SK-N-SH (cell line): ENCODE data around the gene COL5A1. TPM values are rescaled to one million over a fixed set of nuclear protein-coding genes. Genes with fewer than 3 reads are reported as not detected.

Source experiments
- CTCF ChIA-PET: fragments of 300-600, 350-600 bp; formaldehyde crosslinking; extraction: SDS; loops from one replicate; lab custom pipeline; 2021; lab: Yijun Ruan, JAX
- POLR2A ChIA-PET: fragments of 350-600 bp; sonication (Branson Sonifier 250); formaldehyde crosslinking; extraction: SDS; loops from one replicate; lab custom pipeline; 2020; ENCODE audit warnings: antibody characterized with exemption, inconsistent platforms; lab: Yijun Ruan, JAX
- DNase-seq: peaks from one replicate; pipeline ENCODE4 v3.0.0; 2012
- H2AFZ ChIP-seq: fragments of 200-600 bp; sonication (generic); 2 replicates; pipeline ENCODE4 v1.8.1; 2016; ENCODE audit warnings: antibody characterized with exemption, mild to moderate bottlenecking, low read depth
- H3F3A ChIP-seq: fragments of 200-600 bp; sonication (generic); replicated peaks from 2 replicates; pipeline ENCODE3; 2016; ENCODE audit warnings: antibody characterized with exemption, mild to moderate bottlenecking; ENCODE audit not compliant: insufficient read depth
- H3K27ac ChIP-seq, 2 experiments: fragments of 200-500 bp in 1 of 2; fragments of 200-600 bp in 1 of 2; sonication (Bioruptor generic) in 1 of 2; sonication (generic), shearing (Covaris generic) in 1 of 2; 2 replicates each; pipeline versions ENCODE4 v1.5.1 to v1.6.1; 2014 to 2016; ENCODE audit warnings: low read depth in 2 of 2, inconsistent platforms in 1 of 2, low read length in 1 of 2, mild to moderate bottlenecking in 1 of 2, mixed read lengths in 1 of 2
- H3K27me3 ChIP-seq: fragments of 200-600 bp; sonication (generic), shearing (Covaris generic); 2 replicates; pipeline ENCODE4 v1.6.1; 2016; ENCODE audit warnings: mixed run types; ENCODE audit not compliant: insufficient read depth
- H3K36me3 ChIP-seq, 2 experiments: fragments of 200-500 bp in 1 of 2; fragments of 200-600 bp in 1 of 2; sonication (Bioruptor generic) in 1 of 2; sonication (generic) in 1 of 2; replicated peaks in 1 of 2; 2 replicates each; pipeline versions ENCODE3 to v1.5.1; 2014 to 2016; ENCODE audit warnings: low read length in 1 of 2, mild to moderate bottlenecking in 1 of 2; ENCODE audit not compliant: insufficient read depth in 2 of 2, control insufficient read depth in 1 of 2
- H3K4me1 ChIP-seq, 2 experiments: fragments of 200-500 bp in 1 of 2; fragments of 200-600 bp in 1 of 2; sonication (Bioruptor generic) in 1 of 2; sonication (generic), shearing (Covaris generic) in 1 of 2; 2 replicates each; pipeline versions ENCODE4 v1.5.1 to v1.6.1; 2014 to 2016; ENCODE audit warnings: low read depth in 1 of 2, low read length in 1 of 2, mixed run types in 1 of 2; ENCODE audit not compliant: insufficient read depth in 2 of 2, control insufficient read depth in 1 of 2
- H3K4me2 ChIP-seq: fragments of 200-600 bp; sonication (generic), shearing (Covaris generic); 2 replicates; pipeline ENCODE4 v1.6.1; 2017; ENCODE audit warnings: mixed run types
- H3K4me3 ChIP-seq, 2 experiments: fragments of 200-500 bp in 1 of 2; fragments of 200-600 bp in 1 of 2; sonication (Bioruptor generic) in 1 of 2; sonication (generic), shearing (Covaris generic) in 1 of 2; 2 replicates each; pipeline versions ENCODE4 v1.5.1 to v1.8.1; 2014 to 2016; ENCODE audit warnings: low read depth in 2 of 2, inconsistent platforms in 1 of 2, low read length in 1 of 2, mild to moderate bottlenecking in 1 of 2, mixed read lengths in 1 of 2, moderate library complexity in 1 of 2
- H3K79me2 ChIP-seq: fragments of 200-600 bp; sonication (generic); 2 replicates; pipeline ENCODE4 v1.8.1; 2017; ENCODE audit warnings: mild to moderate bottlenecking; ENCODE audit not compliant: insufficient read depth
- H3K9ac ChIP-seq: fragments of 200-600 bp; sonication (generic); 2 replicates; pipeline ENCODE4 v1.6.1; 2017; ENCODE audit warnings: mixed run types
- H3K9me2 ChIP-seq: fragments of 200-600 bp; sonication (generic); 2 replicates; pipeline ENCODE4 v1.6.1; 2017; ENCODE audit warnings: mixed run types
- H3K9me3 ChIP-seq: fragments of 200-600 bp; sonication (generic); 2 replicates; pipeline ENCODE4 v1.6.1; 2017; ENCODE audit warnings: mixed run types, mild to moderate bottlenecking, moderate library complexity
- H4K20me1 ChIP-seq: fragments of 200-600 bp; sonication (generic); 2 replicates; pipeline ENCODE4 v1.6.1; 2017; ENCODE audit warnings: mild to moderate bottlenecking, mixed run types; ENCODE audit not compliant: insufficient read depth
- FOSL2 ChIP-seq: IDR thresholded peaks from 2 replicates; pipeline ENCODE4 v1.4.0; 2012; ENCODE audit warnings: low read depth, mild to moderate bottlenecking, moderate library complexity, borderline replicate concordance
- GATA2 ChIP-seq: sonication (generic); formaldehyde crosslinking; IDR thresholded peaks from 2 replicates; pipeline ENCODE4 v1.5.0; 2020; ENCODE audit warnings: mild to moderate bottlenecking, missing genetic modification reagents
- JUND ChIP-seq: IDR thresholded peaks from 2 replicates; pipeline ENCODE4 v1.4.0; 2012
- MEF2A ChIP-seq: IDR thresholded peaks from 2 replicates; pipeline ENCODE4 v1.4.0; 2012; ENCODE audit warnings: low read depth, borderline replicate concordance
- MXI1 ChIP-seq: IDR thresholded peaks from 2 replicates; pipeline ENCODE4 v1.6.1; 2012; ENCODE audit warnings: mild to moderate bottlenecking, low read depth, low read length, improper control_type of control experiment
- NRF1 ChIP-seq: IDR thresholded peaks from 2 replicates; pipeline ENCODE4 v1.6.1; 2012; ENCODE audit warnings: low read depth, mild to moderate bottlenecking, low read length
- PBX3 ChIP-seq: IDR thresholded peaks from 2 replicates; pipeline ENCODE4; 2012
- POLR2AphosphoS5 ChIP-seq: IDR thresholded peaks from 2 replicates; pipeline ENCODE4 v1.6.1; 2012; ENCODE audit warnings: low read depth, low read length
- RCOR1 ChIP-seq: fragments of 150-350 bp; IDR thresholded peaks from 2 replicates; pipeline ENCODE4 v1.6.1; 2017; ENCODE audit warnings: antibody characterized with exemption, low read length
- REST ChIP-seq: IDR thresholded peaks from 2 replicates; pipeline ENCODE4 v1.6.1; 2012; ENCODE audit warnings: mild to moderate bottlenecking, low read depth, low read length, moderate library complexity
- RFX5 ChIP-seq: IDR thresholded peaks from 2 replicates; pipeline ENCODE4 v1.6.1; 2012; ENCODE audit warnings: mild to moderate bottlenecking, improper control_type of control experiment, low read length
- RXRA ChIP-seq: IDR thresholded peaks from 2 replicates; pipeline ENCODE4 v1.4.0; 2012; ENCODE audit warnings: low read depth, mild to moderate bottlenecking, borderline replicate concordance
- SIN3A ChIP-seq: IDR thresholded peaks from 2 replicates; pipeline ENCODE4 v1.6.1; 2012; ENCODE audit warnings: low read depth, mild to moderate bottlenecking, low read length, moderate library complexity, borderline replicate concordance
- SMC3 ChIP-seq: IDR thresholded peaks from 2 replicates; pipeline ENCODE4 v1.6.1; 2012; ENCODE audit warnings: low read depth, low read length, improper control_type of control experiment
- TAF1 ChIP-seq: IDR thresholded peaks from 2 replicates; pipeline ENCODE4 v1.6.1; 2012; ENCODE audit warnings: low read depth, mild to moderate bottlenecking, low read length, moderate library complexity, borderline replicate concordance
- TCF12 ChIP-seq: IDR thresholded peaks from 2 replicates; pipeline ENCODE4 v1.4.0; 2012
- TEAD4 ChIP-seq: IDR thresholded peaks from 2 replicates; pipeline ENCODE4 v1.4.0; 2012; ENCODE audit warnings: mild to moderate bottlenecking, borderline replicate concordance; ENCODE audit not compliant: insufficient read depth
- YY1 ChIP-seq: IDR thresholded peaks from 2 replicates; pipeline ENCODE4 v1.4.0; 2012; ENCODE audit warnings: low read depth, mild to moderate bottlenecking
- WGBS: methylation state at CpG from one replicate; pipeline ENCODE4 v1.1.6; 2017; ENCODE audit warnings: low lambda C conversion rate; 5-methylcytosine and 5-hydroxymethylcytosine counted together
- polyA plus RNA-seq, 3 experiments: library from polyadenylated mRNA; depleted of rRNA; stranded (reverse); fragments of >200 nt; gene quantifications; 2 replicates each; pipeline ENCODE4 v1.2.3, GENCODE V29; 2012
- TF ChIP-seq, protein P1 (sequence below): IDR thresholded peaks from 2 replicates; pipeline ENCODE4 v1.4.0; 2012; ENCODE audit warnings: low read depth, borderline replicate concordance

The COL5A1 gene
- polyA plus RNA-seq, 1 of the 3 experiments (the other 2 are of a cell fraction): 73.8 TPM

- 98% methylated on average over 15 of the region's 21 CpGs for WGBS
- Histone ChIP-seq H3K9me3 (no peaks in the 10 kb centered on the region), H3K9me2 (no peaks in the 10 kb centered on the region), H3K4me1 (no peaks in the 10 kb centered on the region), H3K27me3 (no peaks in the 10 kb centered on the region), H3K27ac (no peak overlapping the region), H3K79me2 (peaks cover 59% of the 10 kb centered on the region; the same call in 1 of the 2 replicates), H4K20me1 (peaks cover 80% of the 10 kb centered on the region), H3F3A (peaks cover 56% of the 10 kb centered on the region), H3K4me3 (no peak overlapping the region), H3K36me3 (peaks cover 53 to 60% of the 10 kb centered on the region in 2 experiments), H3K4me2 (no peak overlapping the region), H2AFZ (no peak overlapping the region), H3K9ac (no peak overlapping the region)
- DNase-seq: no peak
- CTCF ChIA-PET: interaction anchor here (1.0 to 3.1 kb wide), 3 partner anchors 11 to 301 kb away, joined by 4 to 21 read pairs (median 10); no protein-coding TSS in a partner anchor
- TF ChIP-seq TAF1 (no peak), SMC3 (no peak), FOSL2 (no peak), MEF2A (no peak), RXRA (no peak), NRF1 (no peak), PBX3 (no peak), REST (no peak), JUND (no peak), POLR2AphosphoS5 (no peak), SIN3A (no peak), MXI1 (no peak), TCF12 (no peak), RCOR1 (no peak), TEAD4 (no peak), GATA2 (no peak), RFX5 (no peak), YY1 (no peak)
- TF ChIP-seq, protein P1, sequence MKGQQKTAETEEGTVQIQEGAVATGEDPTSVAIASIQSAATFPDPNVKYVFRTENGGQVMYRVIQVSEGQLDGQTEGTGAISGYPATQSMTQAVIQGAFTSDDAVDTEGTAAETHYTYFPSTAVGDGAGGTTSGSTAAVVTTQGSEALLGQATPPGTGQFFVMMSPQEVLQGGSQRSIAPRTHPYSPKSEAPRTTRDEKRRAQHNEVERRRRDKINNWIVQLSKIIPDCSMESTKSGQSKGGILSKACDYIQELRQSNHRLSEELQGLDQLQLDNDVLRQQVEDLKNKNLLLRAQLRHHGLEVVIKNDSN: no peak
- POLR2A ChIA-PET: no interaction called here
Observed at GRCh38 chr9:134750450-134751155, 109.0 kb downstream of the COL5A1 start.
